Heart left ventricle (tissue), 13 donors: Measurements from ENCODE around the gene SSNA1.

Source experiments
- POLR2A ChIP-seq, 2 donors: fragments of 450-650 bp; IDR thresholded peaks; one replicate each; pipeline ENCODE4 v1.6.1; 2017; ENCODE audit warnings: antibody characterized with exemption in 2 of 2, mild to moderate bottlenecking in 2 of 2, moderate library complexity in 2 of 2
- TF ChIP-seq, protein P1 (sequence below), 12 donors: fragments of 200-600 bp; sonication (generic) in 4 of 12; IDR thresholded peaks; one replicate each; pipeline versions ENCODE4 v1.5.0 to v1.8.0; 2018 to 2022; ENCODE audit warnings: antibody characterized with exemption in 12 of 12, mild to moderate bottlenecking in 5 of 12
- donor health status: ischemic (EF 13 %, LVEDD 7.1; RV severe dilation, severe dysfunction).
- donor health status: DM: no; HTN: yes; CAD: no.
- donor health status: DM: no; HTN: no; CAD: no.
- donor health status: ischemic (EF 25% LVEDD 6.9; RV normal size, moderate dysfunction).
- donor health status: ischemic (EF 25% LVEDD 5.7; RV mildly dilated, moderate dysfunction).
- donor health status: ischemic (EF 35%, LVEDD 5.7; RV mildly dilated, moderate dysfunction).
- donor health status: nonischemic (EF 11% LVEDD 7.7; RV severe dilation, severe dysfunction).
- donor health status: DM: yes; HTN: yes; CAD: no.
- donor health status: PGD.
- donor health status: ischemic (EF 29% LVEDD 5.4; RV normal size, mild dysfunction).
- donor health status: nonischemic (EF 23%, LVEDD 6.1; RV moderate dilation, normal function).

DNA sequence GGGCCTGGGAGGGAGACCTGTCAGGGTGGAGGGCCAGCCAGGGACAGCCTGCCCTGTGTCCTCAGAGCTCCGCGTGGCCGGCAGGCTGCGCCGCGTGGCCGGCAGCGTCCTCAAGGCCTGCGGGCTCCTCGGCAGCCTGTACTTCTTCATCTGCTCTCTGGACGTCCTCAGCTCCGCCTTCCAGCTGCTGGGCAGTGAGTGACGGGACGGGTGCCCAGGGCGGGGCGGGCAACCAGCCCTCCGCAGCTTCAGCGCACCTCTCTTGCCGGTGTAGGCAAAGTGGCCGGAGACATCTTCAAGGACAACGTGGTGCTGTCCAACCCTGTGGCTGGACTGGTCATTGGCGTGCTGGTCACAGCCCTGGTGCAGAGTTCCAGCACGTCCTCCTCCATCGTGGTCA is 44.0 kb downstream of the SSNA1 start:
- TF ChIP-seq, protein P1, sequence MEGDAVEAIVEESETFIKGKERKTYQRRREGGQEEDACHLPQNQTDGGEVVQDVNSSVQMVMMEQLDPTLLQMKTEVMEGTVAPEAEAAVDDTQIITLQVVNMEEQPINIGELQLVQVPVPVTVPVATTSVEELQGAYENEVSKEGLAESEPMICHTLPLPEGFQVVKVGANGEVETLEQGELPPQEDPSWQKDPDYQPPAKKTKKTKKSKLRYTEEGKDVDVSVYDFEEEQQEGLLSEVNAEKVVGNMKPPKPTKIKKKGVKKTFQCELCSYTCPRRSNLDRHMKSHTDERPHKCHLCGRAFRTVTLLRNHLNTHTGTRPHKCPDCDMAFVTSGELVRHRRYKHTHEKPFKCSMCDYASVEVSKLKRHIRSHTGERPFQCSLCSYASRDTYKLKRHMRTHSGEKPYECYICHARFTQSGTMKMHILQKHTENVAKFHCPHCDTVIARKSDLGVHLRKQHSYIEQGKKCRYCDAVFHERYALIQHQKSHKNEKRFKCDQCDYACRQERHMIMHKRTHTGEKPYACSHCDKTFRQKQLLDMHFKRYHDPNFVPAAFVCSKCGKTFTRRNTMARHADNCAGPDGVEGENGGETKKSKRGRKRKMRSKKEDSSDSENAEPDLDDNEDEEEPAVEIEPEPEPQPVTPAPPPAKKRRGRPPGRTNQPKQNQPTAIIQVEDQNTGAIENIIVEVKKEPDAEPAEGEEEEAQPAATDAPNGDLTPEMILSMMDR (IDR thresholded peaks at IDR 0.05): no peak
- no peak for TF ChIP-seq POLR2A (IDR thresholded peaks at IDR 0.05)
